ENCODE data around the gene CLEC12A. TPM values are rescaled to one million over a fixed set of nuclear protein-coding genes. Genes with fewer than 3 reads are reported as not detected.

CLEC12A gene
- total RNA-seq, 1 donor from 2014 or later = not detected

DNA sequence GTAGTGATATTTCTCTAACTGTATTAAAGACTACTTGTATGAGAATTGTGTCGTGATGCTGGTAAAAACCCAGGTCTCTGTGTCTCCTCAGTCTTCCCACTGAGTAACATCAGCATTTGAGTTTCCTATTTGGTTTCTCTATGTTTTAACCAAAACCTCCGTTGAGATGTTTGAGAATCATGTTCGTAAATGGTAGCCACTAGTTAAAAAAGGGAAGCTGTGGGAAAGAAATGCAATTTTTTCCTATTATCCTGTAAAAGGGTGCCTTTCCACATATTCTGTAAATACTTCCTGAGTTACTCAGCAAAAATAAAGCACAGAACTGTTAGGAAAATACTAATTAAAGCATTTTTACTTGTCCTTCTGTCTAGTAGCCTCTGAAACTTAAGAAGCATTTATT lies 20.7 kb downstream of the CLEC12A start:
- TF ChIP-seq, protein P1, sequence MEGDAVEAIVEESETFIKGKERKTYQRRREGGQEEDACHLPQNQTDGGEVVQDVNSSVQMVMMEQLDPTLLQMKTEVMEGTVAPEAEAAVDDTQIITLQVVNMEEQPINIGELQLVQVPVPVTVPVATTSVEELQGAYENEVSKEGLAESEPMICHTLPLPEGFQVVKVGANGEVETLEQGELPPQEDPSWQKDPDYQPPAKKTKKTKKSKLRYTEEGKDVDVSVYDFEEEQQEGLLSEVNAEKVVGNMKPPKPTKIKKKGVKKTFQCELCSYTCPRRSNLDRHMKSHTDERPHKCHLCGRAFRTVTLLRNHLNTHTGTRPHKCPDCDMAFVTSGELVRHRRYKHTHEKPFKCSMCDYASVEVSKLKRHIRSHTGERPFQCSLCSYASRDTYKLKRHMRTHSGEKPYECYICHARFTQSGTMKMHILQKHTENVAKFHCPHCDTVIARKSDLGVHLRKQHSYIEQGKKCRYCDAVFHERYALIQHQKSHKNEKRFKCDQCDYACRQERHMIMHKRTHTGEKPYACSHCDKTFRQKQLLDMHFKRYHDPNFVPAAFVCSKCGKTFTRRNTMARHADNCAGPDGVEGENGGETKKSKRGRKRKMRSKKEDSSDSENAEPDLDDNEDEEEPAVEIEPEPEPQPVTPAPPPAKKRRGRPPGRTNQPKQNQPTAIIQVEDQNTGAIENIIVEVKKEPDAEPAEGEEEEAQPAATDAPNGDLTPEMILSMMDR (IDR thresholded peaks at IDR 0.05; ENCODE audit: unreplicated experiment) = no peak
- no peak overlapping the region for H3K4me3 Mint-ChIP-seq
- peaks cover 3% of the 10 kb centered on the region for H3K4me1 Mint-ChIP-seq
- peaks cover 5% of the 10 kb centered on the region for H3K27me3 Mint-ChIP-seq (ENCODE audit: low read depth)
- H3K9me3 Mint-ChIP-seq = no peaks in the 10 kb centered on the region
- no peaks in the 10 kb centered on the region for H3K36me3 Mint-ChIP-seq
- no peak for DNase-seq (ENCODE audit: low spot score in 2 of 2, unreplicated experiment in 2 of 2)
- H3K27ac Mint-ChIP-seq = no peak overlapping the region

DNA sequence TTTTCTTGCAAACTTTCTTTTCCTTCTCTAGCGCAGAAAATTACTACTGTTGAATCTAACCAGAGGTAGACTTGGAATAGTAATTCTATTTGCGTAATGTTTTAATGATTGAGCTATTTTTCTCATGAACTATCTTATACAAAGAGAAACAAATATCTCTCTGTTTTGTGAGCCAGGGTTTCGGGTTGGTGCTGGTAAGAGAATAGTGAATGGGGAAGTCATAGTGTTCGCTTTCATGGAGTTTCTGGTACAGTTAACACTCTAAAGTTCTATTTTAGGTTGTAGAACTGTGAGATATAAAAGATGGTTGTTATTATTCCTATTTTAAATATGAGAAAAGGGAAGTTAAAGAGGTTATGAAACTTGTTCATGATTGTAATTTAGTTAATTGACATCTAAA lies 21.1 kb downstream of the CLEC12A start:
- no peaks in the 10 kb centered on the region for H3K9me3 Mint-ChIP-seq
- H3K4me3 Mint-ChIP-seq = no peak overlapping the region
- TF ChIP-seq, protein P1 (IDR thresholded peaks at IDR 0.05; ENCODE audit: unreplicated experiment) = no peak
- H3K4me1 Mint-ChIP-seq = peaks cover 3% of the 10 kb centered on the region
- no peak for DNase-seq (ENCODE audit: low spot score in 2 of 2, unreplicated experiment in 2 of 2)
- H3K36me3 Mint-ChIP-seq = no peaks in the 10 kb centered on the region
- H3K27me3 Mint-ChIP-seq (ENCODE audit: low read depth) = peaks cover 5% of the 10 kb centered on the region
- H3K27ac Mint-ChIP-seq = no peak overlapping the region

DNA sequence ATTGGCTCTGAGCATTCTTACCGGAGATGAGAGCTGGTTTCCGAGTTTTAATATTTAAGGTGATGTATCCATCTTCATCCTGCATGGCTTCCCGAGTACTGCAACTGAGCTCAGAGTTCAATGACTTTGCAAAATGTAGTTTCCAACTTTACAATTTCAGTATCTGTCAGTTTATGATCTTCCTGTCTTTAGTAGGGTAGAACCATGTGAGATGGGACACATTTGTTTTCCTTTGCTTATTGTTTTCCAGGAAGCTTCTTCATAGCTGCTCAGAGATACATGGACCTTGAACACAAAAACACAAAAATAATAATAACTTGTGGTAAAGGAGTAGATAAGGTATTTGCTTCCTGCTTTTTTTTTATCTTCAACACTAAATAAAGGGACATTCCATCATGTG lies 27.8 kb downstream of the CLEC12A start, which contains the start of gene CLEC1B:
CLEC1B (minus strand) TSS at position 106 of the 400 bp plus-strand sequence; CDS start at position 85, 21 bp downstream.
- no peak within 1 kb of the TSS for H3K4me3 Mint-ChIP-seq

DNA sequence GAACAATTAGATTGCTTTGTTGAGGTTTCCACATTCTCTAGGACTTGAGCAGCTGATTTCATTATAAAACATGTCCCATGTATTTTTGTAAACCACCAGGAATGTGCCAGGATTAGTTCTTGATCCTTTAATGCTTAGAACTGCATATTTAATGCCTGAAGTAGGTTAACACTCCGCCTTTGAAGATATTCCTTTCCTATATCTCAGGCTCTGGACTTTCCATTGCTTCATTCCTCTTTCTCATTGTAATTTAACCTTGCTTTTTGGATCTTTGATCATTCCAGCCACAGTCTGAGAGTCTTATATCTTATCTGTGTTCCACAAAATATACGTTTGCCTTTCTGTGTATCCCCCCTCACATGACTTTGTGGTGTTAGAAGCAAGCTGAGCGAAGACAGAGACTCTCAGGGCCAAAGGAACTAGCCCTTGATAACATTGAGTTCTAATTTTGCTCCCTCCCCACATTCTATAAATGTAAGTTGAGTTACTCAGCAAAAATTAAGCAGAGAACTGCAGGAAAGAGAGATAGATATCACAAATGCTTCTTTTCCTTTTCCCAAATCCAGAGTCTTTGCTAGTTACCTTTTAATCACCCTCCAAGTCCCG lies 30.1 kb downstream of the CLEC12A start:
- H3K36me3 Mint-ChIP-seq = no peaks in the 10 kb centered on the region
- H3K27ac Mint-ChIP-seq = peak overlapping the region; percentile 7
- H3K27me3 Mint-ChIP-seq (ENCODE audit: low read depth) = no peaks in the 10 kb centered on the region
- H3K4me3 Mint-ChIP-seq = no peak overlapping the region
- no peak for DNase-seq (ENCODE audit: low spot score in 2 of 2, unreplicated experiment in 2 of 2)
- TF ChIP-seq, protein P1 (IDR thresholded peaks at IDR 0.05; ENCODE audit: unreplicated experiment) = no peak
- no peaks in the 10 kb centered on the region for H3K9me3 Mint-ChIP-seq
- H3K4me1 Mint-ChIP-seq = peaks cover 10% of the 10 kb centered on the region

More for the DNA sequence above, 27.8 kb downstream of the CLEC12A start, which contains the start of gene CLEC1B:
- no peak for DNase-seq (ENCODE audit: low spot score in 2 of 2, unreplicated experiment in 2 of 2)
- Mint-ChIP-seq H3K36me3 (no peaks in the 10 kb centered on the region), H3K27me3 (ENCODE audit: low read depth) (no peaks in the 10 kb centered on the region), H3K4me1 (peaks cover 11% of the 10 kb centered on the region), H3K27ac (no peak within 1 kb of the TSS), H3K9me3 (no peaks in the 10 kb centered on the region)
- TF ChIP-seq, protein P1 (IDR thresholded peaks at IDR 0.05; ENCODE audit: unreplicated experiment) = no peak

DNA sequence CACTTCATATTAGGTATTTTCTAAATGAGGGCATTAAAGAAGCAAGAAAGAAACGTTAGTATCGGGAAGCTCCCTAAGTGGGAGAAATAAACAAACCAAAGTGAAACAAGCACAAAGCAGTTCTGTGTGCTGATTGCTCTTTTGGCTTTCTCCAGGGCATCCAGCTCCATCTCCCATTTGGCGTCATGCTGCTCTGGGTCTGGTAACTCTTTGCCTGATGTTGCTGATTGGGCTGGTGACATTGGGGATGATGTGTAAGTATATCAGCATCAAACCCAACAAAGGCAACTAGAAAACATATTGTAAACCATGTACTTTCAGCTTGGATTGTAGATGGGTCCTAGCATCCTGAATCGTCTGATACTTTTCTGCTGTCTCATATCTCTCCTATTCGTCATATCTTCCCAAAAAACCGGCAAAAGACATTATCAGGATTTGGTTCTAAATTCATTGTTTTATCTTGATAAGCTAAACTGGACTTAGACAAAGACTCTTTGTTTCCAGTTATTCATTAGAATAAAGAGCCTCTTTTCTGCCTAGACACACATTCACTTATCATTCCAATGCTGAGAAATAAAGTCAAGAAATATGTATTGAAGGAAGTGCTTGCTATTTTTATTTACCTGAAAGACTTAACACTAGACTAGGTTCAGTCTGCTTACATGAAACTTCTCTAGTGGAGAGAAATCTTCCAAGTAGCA lies 41.6 kb downstream of the CLEC12A start:
- TF ChIP-seq, protein P1 (IDR thresholded peaks at IDR 0.05; ENCODE audit: unreplicated experiment) = no peak
- no peak overlapping the region for H3K27ac Mint-ChIP-seq
- no peaks in the 10 kb centered on the region for H3K36me3 Mint-ChIP-seq
- peaks cover 5% of the 10 kb centered on the region for H3K27me3 Mint-ChIP-seq (ENCODE audit: low read depth)
- DNase-seq (ENCODE audit: low spot score in 2 of 2, unreplicated experiment in 2 of 2) = no peak
- H3K4me3 Mint-ChIP-seq = no peak overlapping the region
- H3K4me1 Mint-ChIP-seq = peaks cover 7% of the 10 kb centered on the region
- H3K9me3 Mint-ChIP-seq = no peaks in the 10 kb centered on the region
